T-cell (primary cell): ENCODE measurements around the gene TPST2. TPM values are rescaled to one million over a fixed set of nuclear protein-coding genes. Genes with fewer than 3 reads are reported as not detected.

ENCODE experiments used
- ATAC-seq, 4 experiments: fragments of 200-7000 bp in 3 of 4; fragments of 150-1000 bp in 1 of 4; cut with Tn5 transposase; replicated peaks in 1 of 4; 1 replicate in 3 of 4; 2 replicates in 1 of 4; pipeline ENCODE4 v1.10.0; 2021; ENCODE audit warnings: moderate library complexity in 3 of 4, mild to moderate bottlenecking in 2 of 4, moderate number of reproducible peaks in 1 of 4
- CTCF ChIA-PET, 2 donors: fragments of 300-600 bp; sonication (Branson Sonifier 250); formaldehyde crosslinking; loops; one replicate each; lab custom pipeline; 2022; ENCODE audit warnings: antibody characterized with exemption in 2 of 2; lab: Charles Lee
- POLR2A ChIA-PET, 2 donors: fragments of 300-600 bp; sonication (Branson Sonifier 250); formaldehyde crosslinking; loops; one replicate each; lab custom pipeline; 2022; ENCODE audit warnings: antibody characterized with exemption in 2 of 2; lab: Charles Lee
- DNase-seq, 35 experiments: peaks; one replicate each; pipeline versions ENCODE4 v3.0.0 to v3.0.0-alpha.2; 2013 to 2023
- H3K27ac ChIP-seq: one replicate; pipeline ENCODE4 v1.5.1; 2013; ENCODE audit warnings: low read length
- H3K27me3 ChIP-seq, 2 experiments: replicated peaks in 1 of 2; 1 replicate in 1 of 2; 2 replicates in 1 of 2; pipeline versions ENCODE4 v1.6.1 to v1.7.0; 2013; ENCODE audit warnings: low read length in 1 of 2, mixed read lengths in 1 of 2; ENCODE audit not compliant: control insufficient read depth in 2 of 2, insufficient read depth in 2 of 2; ENCODE audit errors: extremely low read depth in 1 of 2
- H3K36me3 ChIP-seq, 2 donors: 1 replicate in 1 of 2; 2 replicates in 1 of 2; pipeline versions ENCODE4 v1.6.1 to v1.7.0; 2013; ENCODE audit warnings: low read length in 1 of 2; ENCODE audit not compliant: control insufficient read depth in 2 of 2, insufficient read depth in 1 of 2; ENCODE audit errors: extremely low read depth in 1 of 2
- H3K4me1 ChIP-seq, 2 experiments: 1 replicate in 1 of 2; 2 replicates in 1 of 2; pipeline versions ENCODE4 v1.6.1 to v1.7.0; 2013; ENCODE audit warnings: low read length in 2 of 2, mixed read lengths in 1 of 2; ENCODE audit not compliant: insufficient read depth in 2 of 2, control insufficient read depth in 1 of 2; ENCODE audit errors: extremely low read depth in 1 of 2
- H3K4me3 ChIP-seq, 2 donors: 1 replicate in 1 of 2; 2 replicates in 1 of 2; pipeline versions ENCODE4 v1.5.1 to v1.7.0; 2013; ENCODE audit warnings: mild to moderate bottlenecking in 2 of 2, low read length in 1 of 2, moderate library complexity in 1 of 2; ENCODE audit not compliant: control insufficient read depth in 1 of 2; ENCODE audit errors: extremely low read depth in 1 of 2
- H3K9me3 ChIP-seq: 2 replicates; pipeline ENCODE4 v1.7.0; 2013
- H3K27ac Mint-ChIP-seq, 2 donors: one replicate each; pipeline ENCODE4 v1.8.0; 2020 to 2021; ENCODE audit warnings: mild to moderate bottlenecking in 2 of 2, mixed read lengths in 2 of 2
- H3K27me3 Mint-ChIP-seq, 2 donors: one replicate each; pipeline ENCODE4 v1.8.0; 2021 to 2022; ENCODE audit warnings: mixed read lengths in 2 of 2
- H3K36me3 Mint-ChIP-seq: one replicate; pipeline ENCODE4 v1.8.0; 2021; ENCODE audit warnings: mixed read lengths
- H3K4me1 Mint-ChIP-seq, 3 donors: one replicate each; pipeline ENCODE4 v1.8.0; 2020 to 2022; ENCODE audit warnings: mixed read lengths in 3 of 3, mild to moderate bottlenecking in 1 of 3
- H3K4me3 Mint-ChIP-seq, 3 donors: one replicate each; pipeline ENCODE4 v1.8.0; 2020 to 2022; ENCODE audit warnings: mild to moderate bottlenecking in 3 of 3, mixed read lengths in 3 of 3, moderate library complexity in 3 of 3
- H3K9me3 Mint-ChIP-seq, 3 donors: one replicate each; pipeline ENCODE4 v1.8.0; 2020 to 2022; ENCODE audit warnings: mixed read lengths in 3 of 3
- WGBS: methylation state at CpG from one replicate; pipeline ENCODE4 v1.1.5; 2013; ENCODE audit warnings: missing lambda C conversion rate; ENCODE audit not compliant: insufficient coverage; 5-methylcytosine and 5-hydroxymethylcytosine counted together
- total RNA-seq, 35 experiments: library from RNA in 6 of 35; stranded (reverse) in 6 of 35; fragments of 120-200 nt in 1 of 35; gene quantifications; one replicate each; pipeline versions ENCODE4 v1.2.1 to v1.2.4 and lab custom pipeline; 2013 to 2026

TPST2 gene
- total RNA-seq, 5 donors from 2014 or later (not counting 1 experiment from before 2014, with no cell fraction given), result 30.3 to 42.1 (median 38.0) TPM

GRCh38 chr22:26586556-26587325 lies 3.2 kb downstream of the TPST2 start:
- POLR2A ChIA-PET, result no interaction called here

GRCh38 chr22:26585104-26585790 lies 4.7 kb downstream of the TPST2 start:
- WGBS, result 74% methylated on average over 9 of the region's 11 CpGs
- peak overlapping the region; percentile 64 to 70 for H3K27ac Mint-ChIP-seq
- Histone ChIP-seq H3K27ac (no peak overlapping the region), H3K4me1 (peaks cover 21 to 73% of the 10 kb centered on the region in 2 experiments), H3K9me3 (no peaks in the 10 kb centered on the region), H3K4me3 (no peak overlapping the region), H3K27me3 (no peaks in the 10 kb centered on the region), H3K36me3 (peaks cover 3 to 16% of the 10 kb centered on the region in 2 donors)
- ATAC-seq (no peak), DNase-seq (no peak)
- no peaks in the 10 kb centered on the region for H3K27me3 Mint-ChIP-seq
- H3K9me3 Mint-ChIP-seq, result no peaks in the 10 kb centered on the region
- POLR2A ChIA-PET, result no interaction called here
- H3K4me1 Mint-ChIP-seq, result peaks cover 62 to 78% (median 67%) of the 10 kb centered on the region in 3 donors
- peak overlapping the region in 1 of 3 donors; percentile 20 for H3K4me3 Mint-ChIP-seq
- CTCF ChIA-PET, result interaction anchor here (0.6 kb wide), 2 partner anchors 85 to 154 kb away, joined by 4 to 7 read pairs; no protein-coding TSS in a partner anchor
- peaks cover 8% of the 10 kb centered on the region for H3K36me3 Mint-ChIP-seq

More at GRCh38 chr22:26586556-26587325, 3.2 kb downstream of the TPST2 start:
- Histone ChIP-seq H3K27ac (peak overlapping the region; percentile 51), H3K27me3 (no peaks in the 10 kb centered on the region), H3K9me3 (no peaks in the 10 kb centered on the region), H3K36me3 (peaks cover 2 to 10% of the 10 kb centered on the region in 2 donors), H3K4me3 (peak overlapping the region in 1 of 2 donors; percentile 0), H3K4me1 (peaks cover 14 to 73% of the 10 kb centered on the region in 2 experiments)
- Mint-ChIP-seq H3K4me3 (peak overlapping the region; percentile 17 to 63 (median 32)), H3K9me3 (no peaks in the 10 kb centered on the region), H3K27ac (peak overlapping the region; percentile 67 to 84), H3K27me3 (no peaks in the 10 kb centered on the region), H3K4me1 (peaks cover 51 to 71% (median 60%) of the 10 kb centered on the region in 3 donors), H3K36me3 (peaks cover 8% of the 10 kb centered on the region)
- WGBS, result 36% methylated on average over 4 of the region's 11 CpGs
- CTCF ChIA-PET, result no interaction called here
- ATAC-seq, result peak in 3 of 4 experiments; percentile 14 to 28 (median 26)
- DNase-seq, result peak in 16 of 35 experiments; percentile 10 to 54 (median 24)

- no peak for ATAC-seq
- Histone ChIP-seq H3K36me3 (peaks cover 3 to 16% of the 10 kb centered on the region in 2 donors), H3K4me3 (no peak overlapping the region), H3K27ac (no peak overlapping the region), H3K9me3 (no peaks in the 10 kb centered on the region), H3K4me1 (peaks cover 24 to 82% of the 10 kb centered on the region in 2 experiments), H3K27me3 (no peaks in the 10 kb centered on the region)
- ChIA-PET POLR2A (interaction anchor here in 1 of 2 donors (0.6 kb wide), 1 partner anchor 15 kb away, joined by 9 read pairs; no protein-coding TSS in a partner anchor), CTCF (no interaction called here)
- peaks cover 72 to 84% (median 77%) of the 10 kb centered on the region in 3 donors for H3K4me1 Mint-ChIP-seq
- H3K4me3 Mint-ChIP-seq, result peak overlapping the region in 1 of 3 donors; percentile 20
- DNase-seq, result no peak
- H3K27ac Mint-ChIP-seq, result peak overlapping the region in 1 of 2 donors; percentile 36
- H3K36me3 Mint-ChIP-seq, result peaks cover 8% of the 10 kb centered on the region
- no peaks in the 10 kb centered on the region for H3K9me3 Mint-ChIP-seq
- 100% methylated on average over 1 of the region's 4 CpGs for WGBS
- H3K27me3 Mint-ChIP-seq, result no peaks in the 10 kb centered on the region
Observed at GRCh38 chr22:26584010-26584409, 5.9 kb downstream of the TPST2 start.

- Histone ChIP-seq H3K36me3 (peaks cover 3 to 16% of the 10 kb centered on the region in 2 donors), H3K9me3 (no peaks in the 10 kb centered on the region), H3K27ac (no peak overlapping the region), H3K27me3 (no peaks in the 10 kb centered on the region), H3K4me1 (peaks cover 19 to 81% of the 10 kb centered on the region in 2 experiments), H3K4me3 (no peak overlapping the region)
- 100% methylated on average over 3 of the region's 8 CpGs for WGBS
- H3K27ac Mint-ChIP-seq, result peak overlapping the region; percentile 77 to 95
- H3K4me3 Mint-ChIP-seq, result peak overlapping the region in 1 of 3 donors; percentile 71
- ATAC-seq, result no peak
- DNase-seq, result no peak
- peaks cover 64 to 75% (median 70%) of the 10 kb centered on the region in 3 donors for H3K4me1 Mint-ChIP-seq
- no peaks in the 10 kb centered on the region for H3K27me3 Mint-ChIP-seq
- ChIA-PET POLR2A (no interaction called here), CTCF (no interaction called here)
- H3K36me3 Mint-ChIP-seq, result peaks cover 8% of the 10 kb centered on the region
- no peaks in the 10 kb centered on the region for H3K9me3 Mint-ChIP-seq
Observed at GRCh38 chr22:26581633-26582168, 8.2 kb downstream of the TPST2 start.

GRCh38 chr22:26581026-26581425 lies 8.9 kb downstream of the TPST2 start:
- H3K36me3 Mint-ChIP-seq, result peaks cover 8% of the 10 kb centered on the region
- peaks cover 64 to 74% (median 69%) of the 10 kb centered on the region in 3 donors for H3K4me1 Mint-ChIP-seq
- H3K27ac Mint-ChIP-seq, result peak overlapping the region; percentile 77 to 95
- WGBS, result no CpG with 5 or more reads among the region's 1 CpG
- H3K4me1 ChIP-seq, result peaks cover 16 to 79% of the 10 kb centered on the region in 2 experiments
- no peaks in the 10 kb centered on the region for H3K27me3 Mint-ChIP-seq
- peak overlapping the region in 1 of 3 donors; percentile 71 for H3K4me3 Mint-ChIP-seq
- no peak overlapping the region for H3K4me3 ChIP-seq
- H3K27ac ChIP-seq, result peak overlapping the region; percentile 15
- H3K27me3 ChIP-seq, result no peaks in the 10 kb centered on the region
- no peak for DNase-seq
- peaks cover 3 to 16% of the 10 kb centered on the region in 2 donors for H3K36me3 ChIP-seq
- H3K9me3 Mint-ChIP-seq, result no peaks in the 10 kb centered on the region
- no peak for ATAC-seq
- H3K9me3 ChIP-seq, result no peaks in the 10 kb centered on the region
- ChIA-PET CTCF (no interaction called here), POLR2A (no interaction called here)
